Trophoblast cell (in vitro differentiated cells and primary cell): ENCODE data around the gene IFI44L.

ENCODE experiments used
- DNase-seq, 2 donors: peaks; one replicate each; pipeline ENCODE4 v3.0.0-alpha.2; 2016
- H2AFZ ChIP-seq: 2 replicates; pipeline ENCODE4 v1.6.1; 2013; ENCODE audit warnings: low read length, moderate library complexity, mild to moderate bottlenecking; ENCODE audit not compliant: insufficient read depth, poor library complexity
- H2AK5ac ChIP-seq: 2 replicates; pipeline ENCODE4 v1.6.1; 2013; ENCODE audit warnings: mild to moderate bottlenecking, low read length
- H2BK120ac ChIP-seq: 2 replicates; pipeline ENCODE4 v1.6.1; 2013; ENCODE audit warnings: low read length, mild to moderate bottlenecking, moderate library complexity; ENCODE audit not compliant: insufficient read depth, poor library complexity
- H2BK12ac ChIP-seq: 2 replicates; pipeline ENCODE4 v1.6.1; 2013; ENCODE audit warnings: mild to moderate bottlenecking, low read length, moderate library complexity
- H2BK5ac ChIP-seq: 2 replicates; pipeline ENCODE4 v1.6.1; 2013; ENCODE audit warnings: low read length, low read depth, moderate library complexity, mild to moderate bottlenecking; ENCODE audit not compliant: poor library complexity
- H3K14ac ChIP-seq: 2 replicates; pipeline ENCODE4 v1.6.1; 2013; ENCODE audit warnings: mild to moderate bottlenecking, low read length
- H3K18ac ChIP-seq: 2 replicates; pipeline ENCODE4 v1.6.1; 2013; ENCODE audit warnings: mild to moderate bottlenecking, low read length
- H3K23ac ChIP-seq: 2 replicates; pipeline ENCODE4 v1.6.1; 2013; ENCODE audit warnings: low read length
- H3K27ac ChIP-seq: 2 replicates; pipeline ENCODE4 v1.5.1; 2013; ENCODE audit warnings: low read depth, mild to moderate bottlenecking, inconsistent platforms, low read length, moderate library complexity
- H3K27me3 ChIP-seq: 2 replicates; pipeline ENCODE4 v1.6.1; 2013; ENCODE audit warnings: inconsistent platforms, mild to moderate bottlenecking, low read length, moderate library complexity; ENCODE audit not compliant: insufficient read depth
- H3K36me3 ChIP-seq, 2 experiments: 1 replicate in 1 of 2; 2 replicates in 1 of 2; pipeline ENCODE4 v1.6.1; 2013; ENCODE audit warnings: low read length in 2 of 2, mild to moderate bottlenecking in 2 of 2, moderate library complexity in 1 of 2; ENCODE audit not compliant: insufficient read depth in 2 of 2, control insufficient read depth in 1 of 2
- H3K4ac ChIP-seq: 2 replicates; pipeline ENCODE4 v1.6.1; 2013; ENCODE audit warnings: low read depth, mild to moderate bottlenecking, low read length, moderate library complexity
- H3K4me1 ChIP-seq, 2 experiments: 1 replicate in 1 of 2; 2 replicates in 1 of 2; pipeline ENCODE4 v1.6.1; 2013; ENCODE audit warnings: low read length in 2 of 2, mild to moderate bottlenecking in 2 of 2, moderate library complexity in 1 of 2; ENCODE audit not compliant: insufficient read depth in 2 of 2, control insufficient read depth in 1 of 2
- H3K4me2 ChIP-seq: 2 replicates; pipeline ENCODE4 v1.6.1; 2013; ENCODE audit warnings: inconsistent platforms, mild to moderate bottlenecking, low read length, moderate library complexity
- H3K4me3 ChIP-seq: 2 replicates; pipeline ENCODE4 v1.5.1; 2013; ENCODE audit warnings: mild to moderate bottlenecking, low read depth, low read length, inconsistent platforms
- H3K79me1 ChIP-seq: one replicate; pipeline ENCODE4 v1.6.1; 2013; ENCODE audit warnings: low read length
- H3K79me2 ChIP-seq: 2 replicates; pipeline ENCODE4 v1.6.1; 2013; ENCODE audit warnings: low read length, mild to moderate bottlenecking; ENCODE audit not compliant: control insufficient read depth, insufficient read depth, poor library complexity
- H3K9ac ChIP-seq: 2 replicates; pipeline ENCODE4 v1.6.1; 2013; ENCODE audit warnings: mild to moderate bottlenecking, low read length
- H3K9me3 ChIP-seq: 2 replicates; pipeline ENCODE4 v1.6.1; 2013; ENCODE audit warnings: low read depth, mild to moderate bottlenecking, control low read depth, inconsistent platforms, low read length; ENCODE audit not compliant: insufficient read depth
- H4K12ac ChIP-seq: 2 replicates; pipeline ENCODE4 v1.6.1; 2013; ENCODE audit warnings: low read depth, mild to moderate bottlenecking, low read length, moderate library complexity
- H4K8ac ChIP-seq: 2 replicates; pipeline ENCODE4 v1.6.1; 2013; ENCODE audit warnings: low read depth, mild to moderate bottlenecking, low read length, moderate library complexity
- H4K91ac ChIP-seq: one replicate; pipeline ENCODE4 v1.6.1; 2013; ENCODE audit warnings: low read depth, mild to moderate bottlenecking, low read length, moderate library complexity
- WGBS: extraction: QIAGEN DNeasy Blood & Tissue Kit; methylation state at CpG from one replicate; pipeline ENCODE4 v1.1.7; 2013; ENCODE audit warnings: missing lambda C conversion rate; ENCODE audit not compliant: insufficient read length, insufficient coverage; ENCODE audit errors: extremely low coverage; 5-methylcytosine and 5-hydroxymethylcytosine counted together

The IFI44L gene

DNA sequence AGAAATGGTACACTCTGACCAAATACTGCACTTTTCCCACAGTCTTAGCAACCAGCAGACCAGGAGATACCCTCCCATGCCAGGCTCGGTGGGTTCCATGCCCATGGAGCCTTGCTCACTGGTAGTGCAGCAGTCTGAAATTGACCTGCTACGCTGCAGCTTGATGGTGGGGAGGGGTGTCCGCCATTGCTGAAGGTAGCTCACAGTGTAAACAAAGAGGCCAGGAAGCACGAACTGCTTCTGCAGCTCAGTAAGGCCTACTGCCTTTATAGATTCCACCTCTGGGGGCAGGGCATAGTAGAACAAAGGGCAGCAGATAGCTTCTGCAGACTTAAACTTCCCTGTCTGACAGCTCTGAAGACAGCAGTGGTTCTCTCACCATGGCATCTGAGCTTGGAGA, 12.3 kb upstream of the IFI44L start:
- Histone ChIP-seq H3K14ac (no peak overlapping the region), H2BK12ac (no peak overlapping the region), H3K4ac (no peak overlapping the region), H3K36me3 (no peaks in the 10 kb centered on the region), H4K12ac (no peak overlapping the region), H3K27ac (no peak overlapping the region), H2BK120ac (no peak overlapping the region), H3K4me3 (no peak overlapping the region), H3K27me3 (no peaks in the 10 kb centered on the region), H3K79me1 (no peaks in the 10 kb centered on the region), H3K9me3 (no peaks in the 10 kb centered on the region), H2AK5ac (no peak overlapping the region), H3K4me2 (no peak overlapping the region), H3K4me1 (no peaks in the 10 kb centered on the region), H3K23ac (no peak overlapping the region), H3K79me2 (no peaks in the 10 kb centered on the region), H4K91ac (no peak overlapping the region), H3K18ac (no peak overlapping the region), H2BK5ac (no peak overlapping the region), H3K9ac (no peak overlapping the region), H4K8ac (no peak overlapping the region), H2AFZ (no peak overlapping the region)
- no CpG with 5 or more reads among the region's 4 CpGs for WGBS
- no peak for DNase-seq

DNA sequence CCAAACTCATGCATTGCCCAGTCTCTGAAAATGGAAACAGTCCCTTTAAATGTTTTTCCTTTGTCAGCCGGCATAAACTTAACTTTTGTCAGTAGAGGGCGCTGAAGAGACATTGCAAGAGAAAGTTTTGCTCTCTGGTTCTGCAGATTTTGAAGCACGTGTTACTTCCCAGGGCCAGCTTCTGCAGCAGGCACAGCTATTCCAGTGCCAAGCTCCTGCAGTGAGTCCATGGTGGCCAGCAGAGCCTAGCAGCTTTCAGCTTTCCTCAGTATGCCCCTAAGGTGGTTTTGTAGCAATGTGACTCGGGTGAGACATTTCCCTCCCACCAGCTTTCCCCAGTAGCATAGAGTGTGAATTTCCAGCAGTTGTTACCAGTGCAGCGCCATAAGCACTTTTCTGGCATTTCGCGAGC, 2.6 kb upstream of the IFI44L start:
- Histone ChIP-seq H4K91ac (no peak overlapping the region), H2BK5ac (no peak overlapping the region), H3K9me3 (no peaks in the 10 kb centered on the region), H2AK5ac (no peak overlapping the region), H3K9ac (no peak overlapping the region), H4K8ac (no peak overlapping the region), H3K27me3 (no peaks in the 10 kb centered on the region), H3K4me3 (no peak overlapping the region), H3K79me2 (no peaks in the 10 kb centered on the region), H3K27ac (no peak overlapping the region), H3K23ac (no peak overlapping the region), H2BK12ac (no peak overlapping the region), H3K4me1 (no peaks in the 10 kb centered on the region), H3K14ac (no peak overlapping the region), H3K4ac (no peak overlapping the region), H2AFZ (no peak overlapping the region), H3K79me1 (no peaks in the 10 kb centered on the region), H4K12ac (no peak overlapping the region), H2BK120ac (no peak overlapping the region), H3K18ac (no peak overlapping the region), H3K4me2 (no peak overlapping the region), H3K36me3 (no peaks in the 10 kb centered on the region)
- peak; percentile 31 to 93 for DNase-seq
- no CpG with 5 or more reads among the region's 7 CpGs for WGBS

GRCh38 chr1:78619032-78619431, 1.2 kb upstream of the IFI44L start:
- no peak overlapping the region for H4K8ac ChIP-seq
- H2AFZ ChIP-seq: no peak overlapping the region
- no peak overlapping the region for H2BK120ac ChIP-seq
- no peak overlapping the region for H4K12ac ChIP-seq
- H3K27ac ChIP-seq: no peak overlapping the region
- no peak overlapping the region for H4K91ac ChIP-seq
- H2BK12ac ChIP-seq: no peak overlapping the region
- H3K4me3 ChIP-seq: no peak overlapping the region
- no CpG with 5 or more reads among the region's 3 CpGs for WGBS
- no peak overlapping the region for H3K4me2 ChIP-seq
- no peaks in the 10 kb centered on the region for H3K79me1 ChIP-seq
- H3K9me3 ChIP-seq: no peaks in the 10 kb centered on the region
- no peak overlapping the region for H2BK5ac ChIP-seq
- no peak overlapping the region for H3K14ac ChIP-seq
- no peaks in the 10 kb centered on the region for H3K36me3 ChIP-seq
- no peaks in the 10 kb centered on the region for H3K4me1 ChIP-seq
- no peak for DNase-seq
- H3K79me2 ChIP-seq: no peaks in the 10 kb centered on the region
- H3K27me3 ChIP-seq: no peaks in the 10 kb centered on the region
- no peak overlapping the region for H3K9ac ChIP-seq
- no peak overlapping the region for H2AK5ac ChIP-seq
- no peak overlapping the region for H3K18ac ChIP-seq
- H3K4ac ChIP-seq: no peak overlapping the region
- no peak overlapping the region for H3K23ac ChIP-seq

- Histone ChIP-seq H3K79me1 (no peaks in the 10 kb centered on the region), H3K27ac (no peak overlapping the region), H2AFZ (no peak overlapping the region), H3K9ac (no peak overlapping the region), H4K8ac (no peak overlapping the region), H3K23ac (no peak overlapping the region), H3K4me2 (no peak overlapping the region), H3K4ac (no peak overlapping the region), H4K91ac (no peak overlapping the region), H3K27me3 (no peaks in the 10 kb centered on the region), H3K36me3 (no peaks in the 10 kb centered on the region), H3K4me1 (no peaks in the 10 kb centered on the region), H2BK12ac (no peak overlapping the region), H3K14ac (no peak overlapping the region), H4K12ac (no peak overlapping the region), H2BK5ac (no peak overlapping the region), H3K4me3 (no peak overlapping the region), H2AK5ac (no peak overlapping the region), H2BK120ac (no peak overlapping the region), H3K79me2 (no peaks in the 10 kb centered on the region), H3K18ac (no peak overlapping the region), H3K9me3 (no peaks in the 10 kb centered on the region)
- no CpG with 5 or more reads among the region's 4 CpGs for WGBS
- no peak for DNase-seq
Measured at GRCh38 chr1:78619446-78619802, 824 bp upstream of the IFI44L start.
